Smooth muscle cell (in vitro differentiated cells): ENCODE results near the gene YARS1. TPM values are rescaled to one million over a fixed set of nuclear protein-coding genes. Genes with fewer than 3 reads are reported as not detected.
"Not testable (repeated sequence)": the region's sequence is repeated elsewhere in the genome, so short reads cannot be mapped to it uniquely, and the experiment has no call there.

Experiments
- DNase-seq: peaks from one replicate; lab custom pipeline; 2025; ENCODE audit not compliant: unreplicated experiment; lab: John Stamatoyannopoulos, UW
- H2AFZ ChIP-seq: fragments of 200-600 bp; sonication (generic); 2 replicates; pipeline ENCODE4 v1.6.0; 2016; ENCODE audit warnings: antibody characterized with exemption, low read depth, mild to moderate bottlenecking
- H3F3A ChIP-seq: fragments of 200-600 bp; sonication (generic); 2 replicates; pipeline ENCODE4 v1.6.0; 2017; ENCODE audit warnings: antibody characterized with exemption, low read depth
- H3K27ac ChIP-seq: fragments of 200-600 bp; sonication (generic); 2 replicates; pipeline ENCODE4 v1.5.1; 2016; ENCODE audit warnings: low read depth, mild to moderate bottlenecking
- H3K27me3 ChIP-seq: fragments of 200-600 bp; sonication (generic); 2 replicates; pipeline ENCODE4 v1.6.1; 2016; ENCODE audit warnings: low read depth, mild to moderate bottlenecking
- H3K36me3 ChIP-seq: fragments of 200-600 bp; sonication (generic); 2 replicates; pipeline ENCODE4 v1.5.1; 2016; ENCODE audit warnings: low read depth
- H3K4me1 ChIP-seq: fragments of 200-600 bp; sonication (generic); 2 replicates; pipeline ENCODE4 v1.5.1; 2016; ENCODE audit warnings: low read depth
- H3K4me2 ChIP-seq: fragments of 200-600 bp; sonication (generic); 2 replicates; pipeline ENCODE4 v1.6.0; 2016; ENCODE audit warnings: mild to moderate bottlenecking
- H3K4me3 ChIP-seq: fragments of 200-600 bp; sonication (generic); 2 replicates; pipeline ENCODE4 v1.5.1; 2016; ENCODE audit warnings: mild to moderate bottlenecking
- H3K79me2 ChIP-seq: fragments of 200-600 bp; sonication (generic); 2 replicates; pipeline ENCODE4 v1.6.0; 2016; ENCODE audit warnings: low read depth, mild to moderate bottlenecking
- H3K9ac ChIP-seq: fragments of 200-600 bp; sonication (generic); 2 replicates; pipeline ENCODE4 v1.6.0; 2016; ENCODE audit warnings: low read depth
- H3K9me3 ChIP-seq: fragments of 200-600 bp; sonication (generic); replicated peaks from 2 replicates; pipeline ENCODE4 v1.5.1; 2016; ENCODE audit warnings: low read depth
- H4K20me1 ChIP-seq: fragments of 200-600 bp; sonication (generic); 2 replicates; pipeline ENCODE4 v1.6.0; 2016; ENCODE audit warnings: low read depth
- CTCF ChIP-seq: fragments of 200-600 bp; sonication (generic); IDR thresholded peaks from 2 replicates; pipeline ENCODE4 v1.5.1; 2017; ENCODE audit warnings: borderline replicate concordance, mild to moderate bottlenecking, antibody characterized with exemption; ENCODE audit not compliant: insufficient read depth, poor library complexity, severe bottlenecking
- WGBS: methylation state at CpG from one replicate; pipeline ENCODE4 v1.1.7; 2016; ENCODE audit warnings: low lambda C conversion rate; 5-methylcytosine and 5-hydroxymethylcytosine counted together
- polyA plus RNA-seq: library from polyadenylated mRNA; unstranded; fragments of >200 nt; fragmentation: Nextera tagmentation; extraction: Ambion mirVana; gene quantifications from 2 replicates; pipeline ENCODE4 v1.2.1, GENCODE V29; 2016
- total RNA-seq: library from RNA; depleted of rRNA; stranded (reverse); fragments of >200 nt; gene quantifications from 2 replicates; pipeline ENCODE4 v1.2.3, GENCODE V29; 2014

The YARS1 gene
- total and polyA plus RNA-seq, 2 experiments from 2014 or later = 52.1 to 82.9 TPM

GRCh38 chr1:32798191-32798590, 19.0 kb downstream of the YARS1 start:
- H3K27me3 ChIP-seq = no peaks in the 10 kb centered on the region
- H3K27ac ChIP-seq = peak overlapping the region; percentile 80
- no peak for TF ChIP-seq CTCF
- no peaks in the 10 kb centered on the region for H3K36me3 ChIP-seq
- H3K4me1 ChIP-seq = no peaks in the 10 kb centered on the region
- no peak overlapping the region for H2AFZ ChIP-seq
- no peaks in the 10 kb centered on the region for H3K9me3 ChIP-seq
- WGBS = 79% methylated on average over 4 of the region's 4 CpGs
- H3K4me2 ChIP-seq = no peak overlapping the region
- no peak overlapping the region for H3K4me3 ChIP-seq
- H4K20me1 ChIP-seq = peaks cover 5% of the 10 kb centered on the region
- H3K9ac ChIP-seq = peak overlapping the region; percentile 4
- H3F3A ChIP-seq = peaks cover 3% of the 10 kb centered on the region
- no peak for DNase-seq
- H3K79me2 ChIP-seq = peaks cover 22% of the 10 kb centered on the region

- H3K27me3 ChIP-seq = no peaks in the 10 kb centered on the region
- no peaks in the 10 kb centered on the region for H3K4me1 ChIP-seq
- H3K4me3 ChIP-seq = no peak overlapping the region
- peaks cover 22% of the 10 kb centered on the region for H3K79me2 ChIP-seq
- no peaks in the 10 kb centered on the region for H3K36me3 ChIP-seq
- no peak for DNase-seq
- H4K20me1 ChIP-seq = peaks cover 5% of the 10 kb centered on the region
- peaks cover 3% of the 10 kb centered on the region for H3F3A ChIP-seq
- TF ChIP-seq CTCF = no peak
- no peak overlapping the region for H2AFZ ChIP-seq
- WGBS = 100% methylated on average over 1 of the region's 1 CpG
- no peak overlapping the region for H3K4me2 ChIP-seq
- H3K9ac ChIP-seq = peak overlapping the region; percentile 4
- peak overlapping the region; percentile 80 for H3K27ac ChIP-seq
- H3K9me3 ChIP-seq = no peaks in the 10 kb centered on the region
These were observed 19.7 kb downstream of the YARS1 start for GRCh38 chr1:32797456-32797855.

- not testable (repeated sequence) for H3F3A ChIP-seq, H3K4me1 ChIP-seq, H3K9me3 ChIP-seq, H3K27ac ChIP-seq, H3K4me3 ChIP-seq, H2AFZ ChIP-seq, H3K27me3 ChIP-seq, DNase-seq, H3K4me2 ChIP-seq, H4K20me1 ChIP-seq, H3K36me3 ChIP-seq, H3K9ac ChIP-seq
- H3K79me2 ChIP-seq = peaks cover 19% of the 10 kb centered on the region
- 91% methylated on average over 4 of the region's 4 CpGs for WGBS
These were observed 21.4 kb downstream of the YARS1 start for GRCh38 chr1:32795763-32796162.

GRCh38 chr1:32791881-32792280, 25.3 kb downstream of the YARS1 start:
- no peaks in the 10 kb centered on the region for H3K4me1 ChIP-seq
- H3K4me3 ChIP-seq = no peak overlapping the region
- H3K9ac ChIP-seq = no peak overlapping the region
- no peaks in the 10 kb centered on the region for H3F3A ChIP-seq
- no peak for TF ChIP-seq CTCF
- no peaks in the 10 kb centered on the region for H3K9me3 ChIP-seq
- H3K36me3 ChIP-seq = no peaks in the 10 kb centered on the region
- H2AFZ ChIP-seq = no peak overlapping the region
- 100% methylated on average over 1 of the region's 1 CpG for WGBS
- peaks cover 6% of the 10 kb centered on the region for H3K79me2 ChIP-seq
- no peaks in the 10 kb centered on the region for H3K27me3 ChIP-seq
- no peak overlapping the region for H3K4me2 ChIP-seq
- no peak for DNase-seq
- no peaks in the 10 kb centered on the region for H4K20me1 ChIP-seq
- no peak overlapping the region for H3K27ac ChIP-seq

DNA sequence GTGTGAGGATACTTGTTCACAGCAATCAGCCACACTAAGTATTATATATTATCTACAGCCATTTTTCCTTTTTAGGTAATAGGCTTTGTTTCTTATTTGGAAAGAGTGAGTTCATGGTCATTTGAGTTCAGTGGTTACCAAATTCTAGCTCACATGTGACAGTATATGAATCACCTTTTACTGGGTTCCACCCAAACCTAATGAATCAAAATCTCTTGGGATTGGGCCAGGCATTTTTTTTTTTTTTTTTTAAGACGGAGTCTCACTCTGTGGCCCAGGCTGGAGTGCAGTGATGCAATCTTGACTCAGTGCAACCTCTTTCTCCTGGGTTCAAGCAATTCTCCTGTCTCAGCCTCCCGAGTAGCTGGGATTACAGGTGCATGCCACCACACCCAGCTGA, 27.8 kb downstream of the YARS1 start:
- 90% methylated on average over 2 of the region's 2 CpGs for WGBS
- H3K27me3 ChIP-seq, H3K4me2 ChIP-seq, H3K9me3 ChIP-seq, H4K20me1 ChIP-seq, H3K9ac ChIP-seq, H3K4me1 ChIP-seq, H3K79me2 ChIP-seq, H3K36me3 ChIP-seq, H3F3A ChIP-seq, H2AFZ ChIP-seq, H3K4me3 ChIP-seq, H3K27ac ChIP-seq, DNase-seq: not testable (repeated sequence)
